H9 (cell line): ENCODE results near the gene NOS1AP. TPM values are rescaled to one million over a fixed set of nuclear protein-coding genes. Genes with fewer than 3 reads are reported as not detected.

Experiments
- DNase-seq: peaks from one replicate; pipeline ENCODE4 v3.0.0-alpha.2; 2017
- H2AFZ ChIP-seq: one replicate; pipeline ENCODE4 v1.6.1; 2013; ENCODE audit warnings: mild to moderate bottlenecking, low read length, control low read depth, moderate library complexity
- H2AK5ac ChIP-seq: 2 replicates; pipeline ENCODE4 v1.6.1; 2013; ENCODE audit warnings: low read length, control low read depth, mixed read lengths; ENCODE audit not compliant: insufficient read length
- H2BK120ac ChIP-seq: one replicate; pipeline ENCODE4 v1.6.1; 2013; ENCODE audit warnings: low read depth, mild to moderate bottlenecking, low read length, control low read depth, inconsistent platforms; ENCODE audit not compliant: poor library complexity, severe bottlenecking
- H2BK12ac ChIP-seq: 2 replicates; pipeline ENCODE4 v1.6.1; 2013; ENCODE audit warnings: low read length, control low read depth, mixed read lengths, low read depth; ENCODE audit not compliant: insufficient read length
- H2BK15ac ChIP-seq: 2 replicates; pipeline ENCODE4 v1.6.1; 2013; ENCODE audit warnings: low read depth, low read length, control low read depth
- H2BK20ac ChIP-seq: one replicate; pipeline ENCODE4 v1.6.1; 2013; ENCODE audit warnings: low read depth, mild to moderate bottlenecking, low read length, control low read depth, inconsistent platforms; ENCODE audit not compliant: poor library complexity, severe bottlenecking
- H2BK5ac ChIP-seq: 2 replicates; pipeline ENCODE4 v1.6.1; 2013; ENCODE audit warnings: low read length, control low read depth, mixed read lengths; ENCODE audit not compliant: insufficient read length
- H3K14ac ChIP-seq: 2 replicates; pipeline ENCODE4 v1.6.1; 2013; ENCODE audit warnings: low read length, control low read depth; ENCODE audit not compliant: insufficient read depth
- H3K18ac ChIP-seq: 2 replicates; pipeline ENCODE4 v1.6.1; 2013; ENCODE audit warnings: low read depth, mild to moderate bottlenecking, mixed read lengths, low read length, control low read depth; ENCODE audit not compliant: insufficient read length
- H3K23ac ChIP-seq: 2 replicates; pipeline ENCODE4 v1.6.1; 2013; ENCODE audit warnings: low read length, control low read depth, mixed read lengths, low read depth; ENCODE audit not compliant: insufficient read length
- H3K23me2 ChIP-seq: 2 replicates; pipeline ENCODE4 v1.6.1; 2013; ENCODE audit warnings: low read depth, mild to moderate bottlenecking, mixed read lengths, low read length, control low read depth; ENCODE audit not compliant: insufficient read length, poor library complexity, severe bottlenecking
- H3K27ac ChIP-seq: 2 replicates; pipeline ENCODE4 v1.5.1; 2013; ENCODE audit warnings: low read length, control low read depth, mixed read lengths, low read depth; ENCODE audit not compliant: insufficient read length
- H3K27me3 ChIP-seq: 2 replicates; pipeline ENCODE4 v1.6.1; 2013; ENCODE audit warnings: low read length, control low read depth, inconsistent platforms; ENCODE audit not compliant: insufficient read depth
- H3K4ac ChIP-seq: 2 replicates; pipeline ENCODE4 v1.6.1; 2013; ENCODE audit warnings: low read depth, mild to moderate bottlenecking, control low read depth, inconsistent platforms, low read length, moderate library complexity
- H3K4me1 ChIP-seq: 2 replicates; pipeline ENCODE4 v1.6.1; 2013; ENCODE audit warnings: low read length, control low read depth, inconsistent platforms; ENCODE audit not compliant: insufficient read depth
- H3K4me2 ChIP-seq: 2 replicates; pipeline ENCODE4 v1.6.1; 2013; ENCODE audit warnings: low read length, control low read depth, mixed read lengths; ENCODE audit not compliant: insufficient read length, insufficient read depth
- H3K56ac ChIP-seq: 2 replicates; pipeline ENCODE4 v1.6.1; 2013; ENCODE audit warnings: low read depth, mild to moderate bottlenecking, mixed read lengths, low read length, control low read depth; ENCODE audit not compliant: insufficient read length
- H3K79me1 ChIP-seq: 2 replicates; pipeline ENCODE4 v1.6.1; 2013; ENCODE audit warnings: low read depth, mild to moderate bottlenecking, moderate library complexity, low read length, control low read depth, inconsistent platforms; ENCODE audit not compliant: insufficient read depth, poor library complexity, severe bottlenecking
- H3K79me2 ChIP-seq: 2 replicates; pipeline ENCODE4 v1.6.1; 2013; ENCODE audit warnings: low read length, control low read depth, inconsistent platforms; ENCODE audit not compliant: insufficient read depth
- H3K9ac ChIP-seq: 2 replicates; pipeline ENCODE4 v1.6.1; 2013; ENCODE audit warnings: low read length, control low read depth, mixed read lengths; ENCODE audit not compliant: insufficient read length; ENCODE audit errors: extremely low read depth
- H3K9me3 ChIP-seq: one replicate; pipeline ENCODE4 v1.6.1; 2013; ENCODE audit warnings: low read depth, low read length, inconsistent platforms; ENCODE audit not compliant: control insufficient read depth
- H3T11ph ChIP-seq: one replicate; pipeline ENCODE4 v1.6.1; 2013; ENCODE audit warnings: mild to moderate bottlenecking, low read length, control low read depth, inconsistent platforms
- H4K20me1 ChIP-seq: one replicate; pipeline ENCODE4 v1.6.1; 2013; ENCODE audit not compliant: control insufficient read depth, insufficient read length, insufficient read depth
- H4K5ac ChIP-seq: 2 replicates; pipeline ENCODE4 v1.6.1; 2013; ENCODE audit warnings: low read depth, mild to moderate bottlenecking, mixed read lengths, low read length, control low read depth; ENCODE audit not compliant: insufficient read length
- H4K8ac ChIP-seq: replicated peaks from 2 replicates; pipeline ENCODE4 v1.6.1; 2013; ENCODE audit warnings: low read length, control low read depth, mixed read lengths, low read depth; ENCODE audit not compliant: insufficient read length
- H4K91ac ChIP-seq: 2 replicates; pipeline ENCODE4 v1.6.1; 2013; ENCODE audit warnings: low read depth, mild to moderate bottlenecking, moderate library complexity, mixed read lengths, low read length, control low read depth; ENCODE audit not compliant: insufficient read length
- H3K27ac Mint-ChIP-seq, 3 experiments: 2 replicates in 2 of 3; 3 replicates in 1 of 3; pipeline ENCODE4 v1.8.0; 2020 to 2021; ENCODE audit warnings: mixed read lengths in 3 of 3, mild to moderate bottlenecking in 1 of 3, moderate library complexity in 1 of 3
- H3K27me3 Mint-ChIP-seq: 2 replicates; pipeline ENCODE4 v1.8.0; 2021; ENCODE audit warnings: low read depth, mild to moderate bottlenecking, moderate library complexity, mixed read lengths
- H3K36me3 Mint-ChIP-seq, 3 experiments: 2 replicates in 2 of 3; 3 replicates in 1 of 3; pipeline ENCODE4 v1.8.0; 2020 to 2021; ENCODE audit warnings: low read depth in 3 of 3, mixed read lengths in 3 of 3; ENCODE audit not compliant: insufficient read depth in 1 of 3
- H3K4me1 Mint-ChIP-seq, 2 experiments: 2 replicates each; pipeline ENCODE4 v1.8.0; 2020; ENCODE audit warnings: mixed read lengths in 2 of 2
- H3K4me3 Mint-ChIP-seq, 2 experiments: 2 replicates in 1 of 2; 3 replicates in 1 of 2; pipeline ENCODE4 v1.8.0; 2020 to 2021; ENCODE audit warnings: mild to moderate bottlenecking in 2 of 2, mixed read lengths in 2 of 2, moderate library complexity in 1 of 2
- H3K9me3 Mint-ChIP-seq, 2 experiments: 2 replicates in 1 of 2; 3 replicates in 1 of 2; pipeline ENCODE4 v1.8.0; 2020; ENCODE audit warnings: mild to moderate bottlenecking in 2 of 2, mixed read lengths in 2 of 2, moderate library complexity in 1 of 2
- WGBS: extraction: QIAGEN DNeasy Blood & Tissue Kit; methylation state at CpG from one replicate; pipeline ENCODE4 v1.1.7; 2013; ENCODE audit warnings: missing lambda C conversion rate, low lambda C conversion rate, mixed read lengths; ENCODE audit not compliant: insufficient read length; ENCODE audit errors: extremely low coverage; 5-methylcytosine and 5-hydroxymethylcytosine counted together
- total RNA-seq: library from RNA; stranded (reverse); gene quantifications from 2 replicates; pipeline ENCODE4 v1.2.1, GENCODE V29; 2021
- TF ChIP-seq, protein P1 (sequence below): fragments of 200-600 bp; sonication (generic); conservative IDR thresholded peaks from 3 replicates; pipeline ENCODE4 v1.8.0; 2021; ENCODE audit warnings: antibody characterized with exemption, mild to moderate bottlenecking

Gene NOS1AP
- total RNA-seq, 1 experiment from 2014 or later = 8.4 TPM

DNA sequence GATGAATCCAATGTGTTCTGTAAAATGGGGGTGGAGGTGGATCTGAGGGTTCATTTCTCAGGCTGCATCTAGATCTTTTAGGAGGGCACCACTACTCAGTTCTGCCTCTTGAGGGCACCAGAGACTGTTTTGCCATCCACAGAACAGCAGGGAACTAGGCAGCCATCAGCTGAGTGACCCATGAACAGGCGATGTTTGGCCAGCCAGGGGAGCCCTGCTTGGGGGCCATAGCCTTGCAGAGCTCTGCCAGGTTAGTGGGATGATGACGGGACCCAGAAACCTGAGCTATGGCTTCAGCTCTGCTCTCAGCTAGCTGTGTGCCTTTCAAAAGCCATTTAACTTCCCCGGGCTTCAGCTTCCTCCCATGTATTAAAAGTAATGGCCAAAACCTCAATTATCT is 13.4 kb upstream of the NOS1AP start:
- Histone ChIP-seq H3K18ac (no peak overlapping the region), H4K8ac (no peak overlapping the region), H4K5ac (no peak overlapping the region), H4K91ac (no peak overlapping the region), H3K79me1 (no peaks in the 10 kb centered on the region), H2BK15ac (no peak overlapping the region), H3K79me2 (no peaks in the 10 kb centered on the region), H2BK120ac (no peak overlapping the region), H4K20me1 (no peaks in the 10 kb centered on the region), H3K27me3 (no peaks in the 10 kb centered on the region), H3K4ac (no peak overlapping the region), H3K27ac (no peak overlapping the region), H3K9ac (no peak overlapping the region), H3K4me1 (no peaks in the 10 kb centered on the region), H2AFZ (no peak overlapping the region), H2AK5ac (no peak overlapping the region), H3K56ac (no peak overlapping the region), H2BK12ac (no peak overlapping the region), H2BK20ac (no peak overlapping the region), H3K14ac (no peak overlapping the region), H3K23me2 (no peaks in the 10 kb centered on the region), H3T11ph (no peak overlapping the region), H3K23ac (no peak overlapping the region), H3K4me2 (no peak overlapping the region), H2BK5ac (no peak overlapping the region), H3K9me3 (no peaks in the 10 kb centered on the region)
- Mint-ChIP-seq H3K4me1 (peaks cover 0 to 4% of the 10 kb centered on the region in 2 experiments; a peak in 2 of 4 replicates), H3K4me3 (no peak overlapping the region), H3K9me3 (no peaks in the 10 kb centered on the region; a peak in 1 of 5 replicates), H3K27ac (no peak overlapping the region), H3K36me3 (no peaks in the 10 kb centered on the region), H3K27me3 (no peaks in the 10 kb centered on the region)
- DNase-seq = peak; percentile 88
- no CpG with 5 or more reads among the region's 3 CpGs for WGBS
- TF ChIP-seq, protein P1, sequence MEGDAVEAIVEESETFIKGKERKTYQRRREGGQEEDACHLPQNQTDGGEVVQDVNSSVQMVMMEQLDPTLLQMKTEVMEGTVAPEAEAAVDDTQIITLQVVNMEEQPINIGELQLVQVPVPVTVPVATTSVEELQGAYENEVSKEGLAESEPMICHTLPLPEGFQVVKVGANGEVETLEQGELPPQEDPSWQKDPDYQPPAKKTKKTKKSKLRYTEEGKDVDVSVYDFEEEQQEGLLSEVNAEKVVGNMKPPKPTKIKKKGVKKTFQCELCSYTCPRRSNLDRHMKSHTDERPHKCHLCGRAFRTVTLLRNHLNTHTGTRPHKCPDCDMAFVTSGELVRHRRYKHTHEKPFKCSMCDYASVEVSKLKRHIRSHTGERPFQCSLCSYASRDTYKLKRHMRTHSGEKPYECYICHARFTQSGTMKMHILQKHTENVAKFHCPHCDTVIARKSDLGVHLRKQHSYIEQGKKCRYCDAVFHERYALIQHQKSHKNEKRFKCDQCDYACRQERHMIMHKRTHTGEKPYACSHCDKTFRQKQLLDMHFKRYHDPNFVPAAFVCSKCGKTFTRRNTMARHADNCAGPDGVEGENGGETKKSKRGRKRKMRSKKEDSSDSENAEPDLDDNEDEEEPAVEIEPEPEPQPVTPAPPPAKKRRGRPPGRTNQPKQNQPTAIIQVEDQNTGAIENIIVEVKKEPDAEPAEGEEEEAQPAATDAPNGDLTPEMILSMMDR = peak; percentile 98
